ENCODE results near the gene PLA2G2F. TPM values are rescaled to one million over a fixed set of nuclear protein-coding genes. Genes with fewer than 3 reads are reported as not detected.

PLA2G2F gene
- total RNA-seq, 2 donors from 2014 or later = not detected

GRCh38 chr1:20187103-20187812, 48.1 kb downstream of the PLA2G2F start:
- Mint-ChIP-seq H3K27me3 (ENCODE audit: low read depth) (peaks cover 40% of the 10 kb centered on the region), H3K27ac (peak overlapping the region; percentile 3), H3K36me3 (ENCODE audit: insufficient read depth in 2 of 2) (no peaks in the 10 kb centered on the region), H3K4me3 (peak overlapping the region; percentile 80 to 82), H3K9me3 (no peaks in the 10 kb centered on the region), H3K4me1 (ENCODE audit: low read depth) (peaks cover 56% of the 10 kb centered on the region)
- peak; percentile 39 to 43 for ATAC-seq (replicated peaks in 1 of 2)
- peak; percentile 41 to 59 for DNase-seq

- H3K9me3 Mint-ChIP-seq = no peaks in the 10 kb centered on the region
These were observed 48.8 kb downstream of the PLA2G2F start for GRCh38 chr1:20187813-20188454.

GRCh38 chr1:20188455-20188817, 49.3 kb downstream of the PLA2G2F start:
- Mint-ChIP-seq H3K4me3 (no peak overlapping the region), H3K36me3 (ENCODE audit: insufficient read depth in 2 of 2) (no peaks in the 10 kb centered on the region), H3K27me3 (ENCODE audit: low read depth) (peaks cover 45% of the 10 kb centered on the region), H3K4me1 (ENCODE audit: low read depth) (peaks cover 53% of the 10 kb centered on the region), H3K9me3 (no peaks in the 10 kb centered on the region), H3K27ac (no peak overlapping the region)
- DNase-seq (no peak), ATAC-seq (replicated peaks in 1 of 2) (no peak)

More at GRCh38 chr1:20187813-20188454, 48.8 kb downstream of the PLA2G2F start:
- Mint-ChIP-seq H3K4me1 (ENCODE audit: low read depth) (peaks cover 56% of the 10 kb centered on the region), H3K36me3 (ENCODE audit: insufficient read depth in 2 of 2) (no peaks in the 10 kb centered on the region), H3K27ac (no peak overlapping the region), H3K27me3 (ENCODE audit: low read depth) (peaks cover 47% of the 10 kb centered on the region), H3K4me3 (peak overlapping the region; percentile 80 to 82)
- no peak for ATAC-seq (replicated peaks in 1 of 2)
- no peak for DNase-seq

- H3K36me3 Mint-ChIP-seq (ENCODE audit: insufficient read depth in 2 of 2) = no peaks in the 10 kb centered on the region
- DNase-seq (no peak), ATAC-seq (replicated peaks in 1 of 2) (no peak)
- peaks cover 50% of the 10 kb centered on the region for H3K27me3 Mint-ChIP-seq (ENCODE audit: low read depth)
- peaks cover 44% of the 10 kb centered on the region for H3K4me1 Mint-ChIP-seq (ENCODE audit: low read depth)
- H3K27ac Mint-ChIP-seq = no peak overlapping the region
- no peaks in the 10 kb centered on the region for H3K9me3 Mint-ChIP-seq
- H3K4me3 Mint-ChIP-seq = no peak overlapping the region
These were observed 50.5 kb downstream of the PLA2G2F start for GRCh38 chr1:20189664-20190063.

GRCh38 chr1:20190256-20191160, 51.4 kb downstream of the PLA2G2F start:
- H3K27me3 Mint-ChIP-seq (ENCODE audit: low read depth) = peaks cover 56% of the 10 kb centered on the region
- no peak for ATAC-seq (replicated peaks in 1 of 2)
- H3K4me3 Mint-ChIP-seq = no peak overlapping the region
- H3K36me3 Mint-ChIP-seq (ENCODE audit: insufficient read depth in 2 of 2) = no peaks in the 10 kb centered on the region
- no peaks in the 10 kb centered on the region for H3K9me3 Mint-ChIP-seq
- DNase-seq = no peak
- H3K27ac Mint-ChIP-seq = no peak overlapping the region
- peaks cover 41% of the 10 kb centered on the region for H3K4me1 Mint-ChIP-seq (ENCODE audit: low read depth)

- peaks cover 36% of the 10 kb centered on the region for H3K4me1 Mint-ChIP-seq (ENCODE audit: low read depth)
- peaks cover 57% of the 10 kb centered on the region for H3K27me3 Mint-ChIP-seq (ENCODE audit: low read depth)
- H3K27ac Mint-ChIP-seq = no peak overlapping the region
- H3K4me3 Mint-ChIP-seq = no peak overlapping the region
- no peak for ATAC-seq (replicated peaks in 1 of 2)
- no peaks in the 10 kb centered on the region for H3K9me3 Mint-ChIP-seq
- H3K36me3 Mint-ChIP-seq (ENCODE audit: insufficient read depth in 2 of 2) = no peaks in the 10 kb centered on the region
- DNase-seq = no peak
These were observed 52.2 kb downstream of the PLA2G2F start for GRCh38 chr1:20191266-20191825.

- DNase-seq (no peak), ATAC-seq (replicated peaks in 1 of 2) (no peak)
- no peak overlapping the region for H3K27ac Mint-ChIP-seq
- H3K36me3 Mint-ChIP-seq (ENCODE audit: insufficient read depth in 2 of 2) = no peaks in the 10 kb centered on the region
- peaks cover 26% of the 10 kb centered on the region for H3K4me1 Mint-ChIP-seq (ENCODE audit: low read depth)
- H3K4me3 Mint-ChIP-seq = no peak overlapping the region
- H3K27me3 Mint-ChIP-seq (ENCODE audit: low read depth) = peaks cover 67% of the 10 kb centered on the region
- no peaks in the 10 kb centered on the region for H3K9me3 Mint-ChIP-seq
These were observed 53.2 kb downstream of the PLA2G2F start for GRCh38 chr1:20192364-20192763.

- DNase-seq = no peak
- no peak for ATAC-seq (replicated peaks in 1 of 2)
- Mint-ChIP-seq H3K27me3 (ENCODE audit: low read depth) (peaks cover 65% of the 10 kb centered on the region), H3K36me3 (ENCODE audit: insufficient read depth in 2 of 2) (no peaks in the 10 kb centered on the region), H3K4me1 (ENCODE audit: low read depth) (peaks cover 20% of the 10 kb centered on the region), H3K27ac (no peak overlapping the region), H3K9me3 (no peaks in the 10 kb centered on the region), H3K4me3 (no peak overlapping the region)
These were observed 53.8 kb downstream of the PLA2G2F start for GRCh38 chr1:20192871-20193411.

- no peaks in the 10 kb centered on the region for H3K9me3 Mint-ChIP-seq
- H3K4me3 Mint-ChIP-seq = no peak overlapping the region
- peaks cover 62% of the 10 kb centered on the region for H3K27me3 Mint-ChIP-seq (ENCODE audit: low read depth)
- H3K27ac Mint-ChIP-seq = no peak overlapping the region
- ATAC-seq (replicated peaks in 1 of 2) (no peak), DNase-seq (no peak)
- H3K4me1 Mint-ChIP-seq (ENCODE audit: low read depth) = peaks cover 7% of the 10 kb centered on the region
- no peaks in the 10 kb centered on the region for H3K36me3 Mint-ChIP-seq (ENCODE audit: insufficient read depth in 2 of 2)
These were observed 55.1 kb downstream of the PLA2G2F start for GRCh38 chr1:20194224-20194623.

- ATAC-seq (replicated peaks in 1 of 2) (peak; percentile 70 to 81), DNase-seq (peak; percentile 79 to 80)
- Mint-ChIP-seq H3K36me3 (ENCODE audit: insufficient read depth in 2 of 2) (no peaks in the 10 kb centered on the region), H3K4me3 (no peak overlapping the region), H3K4me1 (ENCODE audit: low read depth) (peaks cover 5% of the 10 kb centered on the region), H3K27ac (no peak overlapping the region), H3K27me3 (ENCODE audit: low read depth) (peaks cover 62% of the 10 kb centered on the region), H3K9me3 (no peaks in the 10 kb centered on the region)
These were observed 55.8 kb downstream of the PLA2G2F start for GRCh38 chr1:20194757-20195461.

GRCh38 chr1:20195462-20195780, 56.3 kb downstream of the PLA2G2F start:
- Mint-ChIP-seq H3K4me1 (ENCODE audit: low read depth) (peaks cover 5% of the 10 kb centered on the region), H3K36me3 (ENCODE audit: insufficient read depth in 2 of 2) (no peaks in the 10 kb centered on the region), H3K9me3 (no peaks in the 10 kb centered on the region), H3K27ac (no peak overlapping the region), H3K27me3 (ENCODE audit: low read depth) (peaks cover 62% of the 10 kb centered on the region), H3K4me3 (no peak overlapping the region)
- ATAC-seq (replicated peaks in 1 of 2) = no peak
- DNase-seq = no peak

- Mint-ChIP-seq H3K27ac (no peak overlapping the region), H3K4me1 (ENCODE audit: low read depth) (peaks cover 5% of the 10 kb centered on the region), H3K27me3 (ENCODE audit: low read depth) (peaks cover 62% of the 10 kb centered on the region), H3K4me3 (no peak overlapping the region), H3K9me3 (no peaks in the 10 kb centered on the region), H3K36me3 (ENCODE audit: insufficient read depth in 2 of 2) (no peaks in the 10 kb centered on the region)
- no peak for ATAC-seq (replicated peaks in 1 of 2)
- DNase-seq = no peak
These were observed 58.2 kb downstream of the PLA2G2F start for GRCh38 chr1:20197329-20197791.

Data from activated T-cell treated with anti-CD3 and anti-CD28 coated beads, Interleukin-2, amount 50 U/mL, for 72 hours (primary cell).